GM19438 (cell line): ENCODE measurements around the gene GRIN2A.

ENCODE experiments used
- ATAC-seq: cut with Tn5 transposase; IDR thresholded peaks from one replicate; pipeline ENCODE4 v1.9.1; 2021; ENCODE audit warnings: low read depth; ENCODE audit not compliant: unreplicated experiment

The GRIN2A gene

GRCh38 chr16:9977333-9977897 lies 204.8 kb downstream of the GRIN2A start:
- no peak for ATAC-seq

GRCh38 chr16:9976601-9977000 lies 205.6 kb downstream of the GRIN2A start:
- ATAC-seq = no peak

DNA sequence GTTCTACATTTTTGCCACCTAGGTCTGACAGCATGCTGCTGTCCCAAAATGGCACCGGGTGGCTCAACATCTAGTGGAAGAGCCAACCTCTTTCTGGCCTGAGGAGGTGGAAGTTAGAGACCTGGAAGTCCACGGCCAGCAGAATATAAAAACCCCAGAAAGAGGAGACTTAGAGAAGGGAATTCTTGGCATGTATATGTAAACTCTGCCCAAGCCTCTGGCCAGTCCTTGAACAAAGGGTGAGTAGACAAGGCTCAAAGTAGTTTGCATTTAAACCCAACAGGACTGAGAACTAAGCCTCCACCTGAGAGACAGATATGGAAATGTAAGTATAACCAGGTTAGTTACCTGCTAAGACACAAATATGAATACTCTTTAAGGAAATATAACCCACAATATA lies 210.3 kb downstream of the GRIN2A start:
- ATAC-seq = no peak

DNA sequence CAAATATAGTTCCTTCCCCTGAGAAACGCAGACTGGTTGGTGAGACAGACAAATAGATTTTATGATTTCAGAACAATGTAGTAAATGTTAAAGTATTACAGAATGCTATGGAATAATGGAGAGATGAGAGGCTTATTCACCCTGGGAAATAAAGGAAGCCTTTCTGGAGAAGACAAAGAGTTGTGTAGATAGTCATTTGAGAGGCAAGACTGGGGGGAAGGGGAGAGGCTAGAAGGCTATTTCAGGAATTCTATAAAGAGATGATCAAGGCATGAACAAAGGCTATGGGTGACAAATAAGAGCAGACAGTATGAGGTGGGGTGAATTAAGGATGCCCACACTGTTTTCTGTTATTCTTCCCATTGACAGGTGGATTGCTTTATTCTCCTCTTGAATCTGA lies 211.4 kb downstream of the GRIN2A start:
- no peak for ATAC-seq

GRCh38 chr16:9970244-9970643 lies 212.0 kb downstream of the GRIN2A start:
- no peak for ATAC-seq

- ATAC-seq = no peak
Observed at GRCh38 chr16:9969580-9969979, 212.6 kb downstream of the GRIN2A start.

DNA sequence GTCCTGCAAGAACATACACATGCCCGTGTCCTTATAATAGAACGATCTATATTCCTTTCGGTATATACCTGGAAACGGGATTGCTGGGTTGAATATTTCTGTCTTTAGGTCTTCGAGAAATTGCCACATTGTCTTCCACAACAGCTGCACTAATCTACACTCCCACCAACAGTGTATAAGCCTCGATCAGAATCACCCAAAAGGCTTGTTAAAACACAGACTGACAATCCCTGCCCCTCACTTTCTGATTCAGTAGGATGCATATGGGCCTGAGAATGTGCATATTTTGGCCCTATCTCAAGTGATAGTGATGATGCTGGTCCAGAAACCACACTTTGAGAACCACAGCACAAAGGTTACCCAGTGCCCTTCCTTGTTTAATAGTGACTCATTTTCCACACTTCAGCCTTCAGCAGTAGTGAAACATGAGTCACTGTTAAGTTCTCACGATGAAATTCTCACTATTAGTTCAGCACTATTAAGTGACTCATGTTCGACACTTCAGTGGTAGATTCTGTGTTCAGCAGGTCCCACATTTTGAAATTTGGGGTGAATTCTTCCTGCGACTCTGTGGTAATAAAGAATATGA lies 215.6 kb downstream of the GRIN2A start:
- ATAC-seq = no peak

GRCh38 chr16:9965079-9965478 lies 217.1 kb downstream of the GRIN2A start:
- no peak for ATAC-seq

GRCh38 chr16:9964426-9964825 lies 217.8 kb downstream of the GRIN2A start:
- ATAC-seq = no peak

GRCh38 chr16:9957433-9957832 lies 224.8 kb downstream of the GRIN2A start:
- no peak for ATAC-seq

DNA sequence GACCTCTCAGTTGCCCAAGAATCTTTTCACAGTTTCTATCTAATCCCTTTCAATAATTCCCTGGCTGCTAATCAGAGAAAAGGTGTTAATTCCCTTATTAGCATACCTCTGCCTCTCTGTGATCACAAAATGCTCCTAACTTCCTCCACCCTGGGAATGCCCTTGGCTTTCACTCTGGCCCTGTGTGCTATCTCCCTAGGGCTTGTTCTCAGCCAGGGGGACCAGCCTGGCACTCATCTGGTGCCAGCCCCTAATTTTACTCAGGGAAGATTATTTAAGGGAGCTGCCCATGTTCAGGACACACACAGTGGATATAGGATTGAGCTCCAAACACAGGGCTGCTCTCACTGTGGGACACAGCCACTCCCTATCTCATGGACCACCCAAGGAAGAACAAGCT lies 225.2 kb downstream of the GRIN2A start:
- no peak for ATAC-seq

GRCh38 chr16:9955677-9956076 lies 226.6 kb downstream of the GRIN2A start:
- no peak for ATAC-seq

DNA sequence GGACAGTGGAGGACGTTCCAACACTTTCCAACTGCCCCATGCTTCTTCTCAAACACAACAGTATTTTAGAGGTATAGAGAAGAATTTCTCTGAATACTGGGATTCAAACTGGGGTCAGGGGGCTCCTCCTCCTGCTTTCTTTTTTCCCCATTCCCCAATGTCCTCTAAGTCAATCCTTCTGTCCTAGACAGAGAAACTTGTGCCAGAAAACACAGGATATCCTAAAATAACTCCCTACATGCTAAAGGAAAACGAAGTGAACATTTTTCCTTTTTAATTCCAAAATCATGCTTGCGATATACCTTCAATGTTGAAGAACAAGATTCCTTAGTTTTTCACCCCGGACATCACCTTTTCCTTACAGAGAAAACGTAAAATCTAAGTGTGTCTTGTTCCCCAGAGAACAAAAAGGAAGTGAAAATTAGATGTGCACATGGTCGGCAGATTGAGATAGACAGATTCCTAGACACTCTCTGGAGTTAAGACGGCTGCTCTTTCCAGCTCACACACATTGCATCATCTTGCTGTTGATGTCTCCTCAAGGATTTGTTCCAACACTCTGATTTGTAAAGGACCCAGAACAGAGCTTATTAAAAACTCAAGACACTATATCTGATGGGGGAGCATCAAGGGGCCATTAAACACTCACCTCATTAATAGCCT lies 228.2 kb downstream of the GRIN2A start:
- ATAC-seq = no peak

- no peak for ATAC-seq
Observed at GRCh38 chr16:9950658-9951057, 231.6 kb downstream of the GRIN2A start.

GRCh38 chr16:9949396-9949795 lies 232.8 kb downstream of the GRIN2A start:
- ATAC-seq = no peak

GRCh38 chr16:9948933-9949332 lies 233.3 kb downstream of the GRIN2A start:
- ATAC-seq = no peak

DNA sequence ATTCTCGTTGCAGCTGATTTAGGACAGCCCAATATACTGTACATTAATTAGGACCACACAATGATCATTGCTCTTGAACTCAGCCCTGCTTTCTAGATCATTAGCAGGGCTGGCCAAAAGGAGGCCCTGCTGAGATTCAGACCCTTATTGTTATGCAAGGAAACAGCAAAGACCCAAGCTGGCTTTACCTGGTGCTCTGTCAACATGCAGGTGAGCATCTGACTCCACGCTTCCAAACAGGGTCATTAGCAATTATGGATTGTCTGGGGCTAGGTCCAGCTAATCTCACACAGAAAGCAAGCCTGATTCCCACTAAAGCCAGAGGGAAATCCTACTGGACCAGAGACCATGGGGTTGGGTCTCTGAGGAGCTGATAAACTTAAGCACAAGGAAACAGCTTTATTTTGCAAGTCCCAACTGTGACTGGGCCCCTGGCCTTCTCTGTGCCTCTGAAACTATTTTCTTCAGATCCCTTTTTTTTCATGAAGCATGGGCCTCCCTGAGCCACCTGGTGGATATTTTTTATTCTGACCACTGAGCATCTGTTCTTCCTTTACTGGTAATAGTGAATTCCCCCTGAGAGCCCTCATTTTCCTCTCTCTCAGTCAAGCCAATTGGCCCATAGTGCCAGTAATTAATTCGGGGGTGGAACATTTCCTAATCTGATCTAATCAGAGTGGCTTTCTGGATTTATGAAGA lies 236.1 kb downstream of the GRIN2A start:
- no peak for ATAC-seq

DNA sequence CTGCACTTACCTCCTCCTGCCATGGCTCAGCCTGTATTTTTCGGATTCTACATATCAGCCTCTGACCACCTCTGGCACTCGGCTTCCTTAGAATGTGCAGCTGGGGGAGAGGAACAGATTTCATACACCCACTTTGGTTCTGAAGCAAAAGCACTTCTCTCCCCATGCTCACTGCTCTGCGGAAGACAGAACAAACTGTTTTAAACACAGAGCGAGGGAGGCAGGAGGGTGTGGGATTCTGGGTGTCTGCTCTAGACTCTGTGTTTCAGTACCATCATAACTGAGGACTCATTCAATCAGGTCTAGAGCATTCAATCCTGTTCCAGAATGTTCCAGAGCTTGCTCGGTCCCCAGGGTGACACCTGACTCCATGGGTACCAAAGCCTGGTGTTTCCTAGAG lies 239.1 kb downstream of the GRIN2A start:
- ATAC-seq = no peak

DNA sequence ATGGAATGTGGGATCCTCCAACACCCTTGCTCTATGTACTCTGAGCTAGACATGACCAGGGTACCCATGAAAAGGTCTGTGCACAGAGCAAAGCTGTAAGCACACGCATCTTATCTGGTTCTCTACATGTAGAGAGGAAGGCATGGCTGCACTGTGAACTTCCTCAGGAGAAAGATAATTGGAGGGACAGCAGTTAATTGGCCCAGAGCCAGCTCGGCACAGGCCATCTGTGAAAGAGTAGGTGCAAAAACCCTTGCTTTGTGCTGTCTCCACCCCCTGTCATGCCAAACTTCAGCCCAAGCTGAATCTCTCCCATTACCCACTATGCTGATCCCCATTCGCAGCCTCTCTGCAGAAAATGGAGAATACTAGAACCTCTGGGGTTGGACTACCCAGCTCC lies 241.0 kb downstream of the GRIN2A start:
- ATAC-seq = no peak

GRCh38 chr16:9934723-9935508 lies 247.3 kb downstream of the GRIN2A start:
- no peak for ATAC-seq
